Renal cortex interstitium (tissue), 15 donors: ENCODE measurements around the gene CYB5D1. TPM values are rescaled to one million over a fixed set of nuclear protein-coding genes. Genes with fewer than 3 reads are reported as not detected.
"Not testable (repeated sequence)": the region's sequence is repeated elsewhere in the genome, so short reads cannot be mapped to it uniquely, and the experiment has no call there.

Source experiments
- DNase-seq, 11 donors: peaks; one replicate each; pipeline ENCODE4 v3.0.0-alpha.2; 2013; ENCODE audit warnings: low read depth in 9 of 11, low spot score in 4 of 11; ENCODE audit errors: extremely low read depth in 1 of 11
- long read RNA-seq, 16 experiments: transcript quantifications; one replicate each; lab custom pipeline, GENCODE V29; 2026
- polyA plus RNA-seq, 3 donors: library from polyadenylated mRNA; unstranded; fragments of 120-200 nt; gene quantifications; one replicate each; pipeline ENCODE4 v1.2.1, GENCODE V29; 2013; ENCODE audit not compliant: insufficient read length in 3 of 3

The CYB5D1 gene
- 10 to 100 TPM; 23.4 to 29.0 (median 26.2) TPM for polyA plus RNA-seq
- long read RNA-seq, donor 1: 0 reads
- long read RNA-seq, donor 2, partial matches to known transcripts: 0 of 1 reads
- long read RNA-seq, donor 2, other reads (novel, unspliced or antisense): 0 of 1 reads
- long read RNA-seq, donor 3, partial matches to known transcripts: 0 of 4 reads
- long read RNA-seq, donor 3, other reads (novel, unspliced or antisense): 0 of 4 reads
- long read RNA-seq, donor 4, partial matches to known transcripts: 0 of 3 reads
- long read RNA-seq, donor 4, other reads (novel, unspliced or antisense): 0 of 3 reads
- long read RNA-seq, donor 5: 0 reads
- long read RNA-seq, donor 6, partial matches to known transcripts: 0 of 3 reads
- long read RNA-seq, donor 6, other reads (novel, unspliced or antisense): 0 of 3 reads
- long read RNA-seq, donor 7, partial matches to known transcripts: 0 of 2 reads
- long read RNA-seq, donor 7, other reads (novel, unspliced or antisense): 0 of 2 reads
- long read RNA-seq, donor 8: 0 reads
- long read RNA-seq, donor 9, partial matches to known transcripts: 0 of 4 reads
- long read RNA-seq, donor 9, other reads (novel, unspliced or antisense): 0 of 4 reads
- long read RNA-seq, donor 10, partial matches to known transcripts: 0 of 3 reads
- long read RNA-seq, donor 10, other reads (novel, unspliced or antisense): 0 of 3 reads
- long read RNA-seq, donor 11, partial matches to known transcripts: 0 of 3 reads
- long read RNA-seq, donor 11, other reads (novel, unspliced or antisense): 0 of 3 reads
- long read RNA-seq, donor 12, partial matches to known transcripts: 0 of 2 reads
- long read RNA-seq, donor 12, other reads (novel, unspliced or antisense): 0 of 2 reads
- long read RNA-seq, donor 13: 0 reads
- long read RNA-seq, donor 14, partial matches to known transcripts: 0 of 3 reads
- long read RNA-seq, donor 14, other reads (novel, unspliced or antisense): 0 of 3 reads
- long read RNA-seq, donor 15: 0 reads
- long read RNA-seq, donor 16, transcript CYB5D1-201 (4 exons, 3,509 nt): major isoform, 5 of 5 reads
- long read RNA-seq, donor 16, partial matches to known transcripts: 0 of 5 reads
- long read RNA-seq, donor 16, other reads (novel, unspliced or antisense): 0 of 5 reads

DNA sequence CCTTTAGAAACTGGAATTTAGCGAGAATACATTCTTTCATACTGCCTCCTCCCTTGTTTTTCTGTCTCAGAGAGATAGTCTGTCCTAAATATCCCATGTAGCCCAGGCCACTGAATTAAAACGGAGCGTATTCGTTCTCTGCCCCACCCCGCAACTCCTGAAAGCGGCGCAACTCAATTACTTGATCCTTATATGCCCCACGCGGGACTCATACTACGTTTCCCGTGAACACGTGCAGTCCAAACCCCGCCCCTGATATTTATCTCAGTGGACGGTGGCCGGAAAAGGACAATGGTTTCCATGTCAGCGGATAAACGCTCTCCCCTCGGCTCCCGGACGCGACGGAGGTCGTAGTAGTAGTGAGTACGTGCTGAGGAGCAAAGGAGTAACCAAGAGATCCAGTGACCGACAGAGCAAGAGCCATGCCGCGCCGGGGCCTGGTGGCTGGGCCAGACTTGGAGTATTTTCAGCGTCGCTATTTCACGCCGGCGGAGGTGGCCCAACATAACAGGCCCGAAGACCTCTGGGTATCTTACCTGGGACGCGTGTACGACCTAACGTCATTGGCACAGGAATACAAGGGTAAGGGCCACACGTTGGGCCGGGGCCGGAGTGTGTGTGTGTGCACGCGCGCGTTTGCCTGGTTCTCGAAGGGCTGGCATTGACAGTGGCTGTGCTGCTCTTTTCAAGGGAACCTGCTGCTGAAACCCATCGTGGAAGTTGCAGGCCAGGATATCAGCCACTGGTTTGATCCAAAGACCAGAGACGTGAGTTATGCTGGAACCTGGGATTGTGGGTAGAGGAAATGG is at the start of gene CYB5D1:
TSS of gene CYB5D1 (plus strand) at position 291 of the 809 bp plus-strand sequence. CDS start at position 423, 132 bp downstream.
- peak in 9 of 11 donors; percentile 89 to 94 (median 91) for DNase-seq

- DNase-seq: no peak
These were observed 48.6 kb upstream of the CYB5D1 start for GRCh38 chr17:7809086-7809790.

DNA sequence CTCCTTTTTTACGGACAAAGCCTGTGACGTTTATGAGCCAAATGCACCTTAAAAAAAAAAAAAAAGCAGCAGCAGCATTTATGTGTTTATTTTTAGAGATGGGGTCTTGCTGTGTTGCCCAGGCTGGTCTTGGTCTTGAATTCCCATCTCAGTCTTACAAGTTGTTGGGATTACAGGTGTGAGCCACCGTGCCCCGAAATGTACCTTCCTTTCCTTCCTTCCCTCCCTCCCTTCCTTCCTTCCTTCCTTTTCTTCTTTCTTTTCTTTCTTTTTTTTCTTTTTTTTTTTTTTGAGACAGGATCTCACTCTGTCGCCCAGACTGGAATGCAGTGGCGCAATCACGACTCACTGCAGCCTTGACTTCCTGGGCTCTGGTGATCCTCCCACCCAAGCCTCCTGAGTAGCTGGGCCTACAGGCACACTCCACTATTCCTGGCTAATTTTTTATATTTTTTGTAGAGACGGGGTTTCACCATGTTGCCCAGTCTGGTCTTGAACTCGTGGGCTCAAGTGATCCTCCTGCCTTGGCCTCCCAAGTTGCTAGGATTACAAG is 47.9 kb upstream of the CYB5D1 start:
- DNase-seq: not testable (repeated sequence)

- DNase-seq: no peak
These were observed 46.6 kb upstream of the CYB5D1 start for GRCh38 chr17:7811251-7811650.

DNA sequence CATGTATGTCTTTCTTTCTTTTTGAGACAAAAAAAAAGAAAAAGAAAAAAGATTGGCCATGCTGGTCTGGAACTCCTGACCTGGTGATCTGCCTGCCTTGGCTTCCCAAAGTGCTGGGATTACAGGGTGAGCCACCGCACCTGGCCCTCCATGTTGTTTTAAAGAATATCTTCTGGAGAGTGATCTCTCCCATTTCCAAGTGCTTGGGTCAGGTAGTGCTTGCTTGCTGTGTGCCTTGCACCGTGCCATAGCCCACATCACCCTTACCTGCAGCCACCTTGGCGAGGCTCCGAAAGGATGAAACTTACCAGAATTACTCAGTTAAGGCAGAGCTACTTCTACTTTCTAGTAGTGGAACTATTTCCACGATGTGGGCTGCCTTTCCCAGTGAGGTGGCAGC is 42.8 kb upstream of the CYB5D1 start:
- DNase-seq: no peak

- no peak for DNase-seq
These were observed 40.7 kb upstream of the CYB5D1 start for GRCh38 chr17:7816926-7817642.

DNA sequence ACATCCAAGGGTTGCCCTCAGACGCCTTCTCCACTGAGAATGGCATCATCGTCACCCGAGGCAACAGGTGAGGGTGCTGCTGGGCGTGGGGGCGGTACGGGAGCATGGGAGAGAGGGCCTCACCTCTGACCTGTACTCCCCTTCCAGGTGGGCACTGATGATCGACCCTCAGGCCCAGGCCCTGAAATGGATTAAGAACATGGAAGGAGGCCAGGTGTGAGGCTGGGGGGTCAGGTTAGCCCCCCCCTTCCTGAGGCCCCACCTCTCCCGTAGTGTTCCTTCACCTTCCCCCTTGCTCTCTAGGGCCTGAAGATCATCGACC is 40.2 kb upstream of the CYB5D1 start:
- DNase-seq: no peak

DNA sequence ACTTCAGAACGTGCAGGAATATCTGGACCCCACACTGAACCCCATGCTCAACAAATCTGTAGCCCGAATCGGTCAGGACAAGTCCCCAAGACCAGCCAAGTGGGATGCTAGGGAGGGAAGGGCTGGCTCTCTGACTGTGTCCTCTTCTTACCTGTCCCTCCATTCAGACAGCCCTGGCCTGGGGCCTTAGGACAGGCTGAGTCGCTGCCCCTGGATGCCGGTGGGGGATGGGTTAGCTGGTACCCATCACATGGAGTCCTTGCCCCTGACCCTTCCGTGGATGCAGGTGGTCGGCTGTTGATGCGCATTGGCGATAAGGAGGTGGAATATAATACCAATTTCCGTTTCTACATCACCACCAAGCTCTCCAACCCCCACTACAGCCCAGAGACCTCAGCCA is 39.8 kb upstream of the CYB5D1 start:
- DNase-seq: no peak

- no peak for DNase-seq
These were observed 38.8 kb upstream of the CYB5D1 start for GRCh38 chr17:7818746-7819645.

- DNase-seq: no peak
These were observed 37.6 kb upstream of the CYB5D1 start for GRCh38 chr17:7820231-7820630.

DNA sequence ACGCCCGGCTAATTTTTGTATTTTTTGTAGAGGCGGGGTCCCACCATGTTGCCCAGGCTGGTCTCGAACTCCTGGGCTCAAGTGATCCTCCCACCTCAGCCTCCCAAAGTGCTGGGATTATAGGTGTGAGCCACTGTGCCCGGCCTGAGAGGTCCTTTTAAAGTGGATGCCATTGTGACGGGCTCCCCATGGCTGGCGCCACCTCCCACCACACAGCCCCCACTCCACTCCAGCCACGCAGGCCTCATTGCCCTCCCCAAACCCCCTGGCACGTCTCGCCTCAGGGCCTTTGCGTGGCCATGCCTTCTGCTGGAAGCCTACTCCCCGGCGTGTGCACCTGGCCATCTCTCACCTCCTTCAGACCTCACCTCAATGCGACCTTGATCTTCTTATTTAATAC is 35.7 kb upstream of the CYB5D1 start:
- no peak for DNase-seq

GRCh38 chr17:7823581-7824001 is 34.2 kb upstream of the CYB5D1 start:
- DNase-seq: no peak

DNA sequence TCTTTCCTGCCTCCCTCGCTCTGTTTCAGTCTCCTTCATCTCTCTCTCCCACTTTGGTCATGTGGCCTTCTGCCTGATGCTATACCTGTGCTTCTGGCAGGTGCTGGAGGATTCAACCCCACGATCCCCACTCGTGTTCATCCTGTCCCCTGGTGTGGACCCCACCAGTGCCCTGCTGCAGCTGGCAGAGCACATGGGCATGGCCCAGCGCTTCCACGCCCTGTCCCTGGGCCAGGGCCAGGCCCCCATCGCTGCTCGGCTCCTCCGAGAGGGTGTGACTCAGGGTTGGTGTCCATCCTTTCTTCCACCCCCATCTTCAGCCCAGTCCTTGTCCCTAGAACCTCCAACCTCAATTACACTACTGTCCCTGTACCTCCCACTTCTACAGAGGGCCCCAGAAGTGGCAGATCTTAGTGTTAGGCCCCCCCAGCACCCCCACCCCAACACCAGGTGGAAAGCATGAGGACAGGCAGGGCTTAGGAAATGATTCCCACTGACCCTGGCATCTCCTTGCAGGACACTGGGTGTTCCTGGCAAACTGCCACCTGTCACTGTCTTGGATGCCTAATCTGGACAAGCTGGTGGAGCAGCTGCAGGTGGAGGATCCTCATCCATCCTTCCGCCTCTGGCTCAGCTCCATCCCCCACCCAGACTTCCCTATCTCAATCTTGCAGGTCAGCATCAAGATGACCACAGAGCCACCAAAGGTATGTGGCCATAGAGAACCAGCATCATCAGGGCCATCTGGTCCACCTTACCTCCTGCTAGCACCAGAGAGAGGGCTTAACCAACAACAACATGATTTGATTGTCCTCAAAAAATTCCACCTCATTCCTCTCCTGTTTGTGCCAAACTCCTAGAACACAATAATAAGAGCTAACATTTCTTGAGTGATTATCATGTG is 33.5 kb upstream of the CYB5D1 start:
- no peak for DNase-seq

- DNase-seq: no peak
These were observed 32.4 kb upstream of the CYB5D1 start for GRCh38 chr17:7825206-7825990.

- no peak for DNase-seq
These were observed 27.2 kb upstream of the CYB5D1 start for GRCh38 chr17:7830616-7831015.
